IMR-90 (cell line): ENCODE results near the gene KCNJ8. TPM values are rescaled to one million over a fixed set of nuclear protein-coding genes. Genes with fewer than 3 reads are reported as not detected.

Experiments
- ATAC-seq: fragments of 200-7000 bp; cut with Tn5 transposase; 2 replicates; pipeline ENCODE4 v1.9.1; 2020; ENCODE audit warnings: low read depth, mild to moderate bottlenecking, moderate library complexity
- BruUV-seq: library from RNA; stranded (reverse); fragments of 400-500 nt; replicated peaks from 2 replicates; lab custom pipeline; 2021; lab: Mats Ljungman, UMichigan
- CTCF ChIA-PET: fragments of 300-600 bp; formaldehyde crosslinking; extraction: SDS; loops from one replicate; lab custom pipeline; 2021; ENCODE audit warnings: antibody characterized with exemption; lab: Yijun Ruan, JAX
- POLR2A ChIA-PET: fragments of 300-600 bp; sonication (Branson Sonifier 250); formaldehyde crosslinking; loops from one replicate; lab custom pipeline; 2022; ENCODE audit warnings: antibody characterized with exemption; ENCODE audit not compliant: unreplicated experiment; lab: Charles Lee
- DNase-seq: peaks from one replicate; pipeline ENCODE4 v3.0.0; 2013
- H2AFZ ChIP-seq: replicated peaks from 2 replicates; pipeline ENCODE3; 2013; ENCODE audit warnings: low read length, mild to moderate bottlenecking; ENCODE audit not compliant: poor library complexity
- H2AK5ac ChIP-seq: 2 replicates; pipeline ENCODE4 v1.6.1; 2013; ENCODE audit warnings: low read depth, low read length, inconsistent platforms
- H2AK9ac ChIP-seq: replicated peaks from 2 replicates; pipeline ENCODE3; 2013; ENCODE audit warnings: mild to moderate bottlenecking, low read depth, low read length, moderate library complexity; ENCODE audit not compliant: poor library complexity
- H2BK120ac ChIP-seq: 2 replicates; pipeline ENCODE4 v1.6.1; 2013; ENCODE audit warnings: low read depth, low read length, inconsistent platforms
- H2BK15ac ChIP-seq: 3 replicates; pipeline ENCODE4 v1.6.1; 2013; ENCODE audit warnings: low read depth, low read length, inconsistent platforms
- H2BK20ac ChIP-seq: 2 replicates; pipeline ENCODE4 v1.6.1; 2013; ENCODE audit warnings: low read depth, mild to moderate bottlenecking, inconsistent platforms, low read length, moderate library complexity
- H2BK5ac ChIP-seq: 2 replicates; pipeline ENCODE4 v1.6.1; 2013; ENCODE audit warnings: mild to moderate bottlenecking, low read depth, low read length, inconsistent platforms; ENCODE audit not compliant: poor library complexity, severe bottlenecking
- H3K14ac ChIP-seq: replicated peaks from 2 replicates; pipeline ENCODE4 v1.6.1; 2013; ENCODE audit warnings: low read depth, low read length, inconsistent platforms
- H3K18ac ChIP-seq: 2 replicates; pipeline ENCODE4 v1.6.1; 2013; ENCODE audit warnings: low read depth, low read length, control low read depth
- H3K23ac ChIP-seq: 2 replicates; pipeline ENCODE4 v1.6.1; 2013; ENCODE audit warnings: low read depth, low read length, inconsistent platforms
- H3K27ac ChIP-seq: 2 replicates; pipeline ENCODE4 v1.5.1; 2013; ENCODE audit warnings: mild to moderate bottlenecking, control low read depth, low read length; ENCODE audit not compliant: insufficient read depth
- H3K27me3 ChIP-seq: 2 replicates; pipeline ENCODE4 v1.6.1; 2013; ENCODE audit warnings: low read length; ENCODE audit not compliant: control insufficient read depth, insufficient read depth
- H3K36me3 ChIP-seq: 2 replicates; pipeline ENCODE4 v1.6.1; 2013; ENCODE audit warnings: low read length, mixed read lengths; ENCODE audit not compliant: control insufficient read depth, insufficient read depth
- H3K4ac ChIP-seq: 2 replicates; pipeline ENCODE4 v1.6.1; 2013; ENCODE audit warnings: low read depth, low read length, inconsistent platforms
- H3K4me1 ChIP-seq: 2 replicates; pipeline ENCODE4 v1.6.1; 2013; ENCODE audit warnings: low read length, mixed read lengths; ENCODE audit not compliant: control insufficient read depth, insufficient read depth
- H3K4me2 ChIP-seq: 2 replicates; pipeline ENCODE4 v1.6.1; 2013; ENCODE audit warnings: low read depth, mild to moderate bottlenecking, control low read depth, low read length, moderate library complexity
- H3K4me3 ChIP-seq: 2 replicates; pipeline ENCODE4 v1.5.1; 2013; ENCODE audit warnings: low read depth, mild to moderate bottlenecking, control low read depth, low read length, moderate library complexity; ENCODE audit not compliant: insufficient read depth
- H3K56ac ChIP-seq: 2 replicates; pipeline ENCODE4 v1.6.1; 2013; ENCODE audit warnings: low read length, inconsistent platforms; ENCODE audit not compliant: insufficient read depth; ENCODE audit errors: extremely low read depth
- H3K79me1 ChIP-seq, 2 experiments: 2 replicates each; pipeline ENCODE4 v1.6.1; 2013; ENCODE audit warnings: low read length in 2 of 2, inconsistent platforms in 1 of 2, low read depth in 1 of 2
- H3K9ac ChIP-seq: 2 replicates; pipeline ENCODE4 v1.6.1; 2013; ENCODE audit warnings: low read depth, low read length, control low read depth
- H3K9me1 ChIP-seq: 2 replicates; pipeline ENCODE4 v1.6.1; 2013; ENCODE audit warnings: low read length, inconsistent platforms; ENCODE audit not compliant: insufficient read depth
- H3K9me3 ChIP-seq: 2 replicates; pipeline ENCODE4 v1.6.1; 2013; ENCODE audit warnings: low read length; ENCODE audit not compliant: control insufficient read depth, insufficient read depth
- H4K20me1 ChIP-seq: 2 replicates; pipeline ENCODE4 v1.6.1; 2013; ENCODE audit warnings: low read length, inconsistent platforms; ENCODE audit not compliant: insufficient read depth
- H4K5ac ChIP-seq: 2 replicates; pipeline ENCODE4 v1.6.1; 2013; ENCODE audit warnings: mild to moderate bottlenecking, low read depth, low read length, control low read depth
- H4K8ac ChIP-seq, 2 experiments: 2 replicates each; pipeline ENCODE4 v1.6.1; 2013; ENCODE audit warnings: low read depth in 2 of 2, low read length in 2 of 2, control low read depth in 1 of 2, inconsistent platforms in 1 of 2
- H4K91ac ChIP-seq: 2 replicates; pipeline ENCODE4 v1.6.1; 2013; ENCODE audit warnings: low read depth, low read length, inconsistent platforms; ENCODE audit not compliant: insufficient read depth
- BHLHE40 ChIP-seq: fragments of 150-350 bp; IDR thresholded peaks from 2 replicates; pipeline ENCODE4 v1.6.1; 2016; ENCODE audit warnings: mild to moderate bottlenecking, low read depth, low read length
- CEBPB ChIP-seq: IDR thresholded peaks from 2 replicates; pipeline ENCODE4 v1.6.1; 2012; ENCODE audit warnings: low read depth, low read length, improper control_type of control experiment
- CHD1 ChIP-seq: IDR thresholded peaks from 2 replicates; pipeline ENCODE4 v1.6.1; 2012; ENCODE audit warnings: low read depth, low read length, improper control_type of control experiment
- CTCF ChIP-seq: conservative IDR thresholded peaks from 2 replicates; pipeline ENCODE4 v1.5.1; 2012; ENCODE audit warnings: mild to moderate bottlenecking, low read depth, low read length, improper control_type of control experiment
- FOS ChIP-seq: fragments of 150-350 bp; IDR thresholded peaks from 2 replicates; pipeline ENCODE4 v1.6.1; 2016; ENCODE audit warnings: low read depth, low read length
- MAFK ChIP-seq: IDR thresholded peaks from 2 replicates; pipeline ENCODE4 v1.6.1; 2012; ENCODE audit warnings: low read depth, low read length, improper control_type of control experiment
- MAZ ChIP-seq: IDR thresholded peaks from 2 replicates; pipeline ENCODE4 v1.6.1; 2012; ENCODE audit warnings: low read depth, mild to moderate bottlenecking, low read length, improper control_type of control experiment, moderate library complexity, borderline replicate concordance
- MXI1 ChIP-seq: IDR thresholded peaks from 2 replicates; pipeline ENCODE4 v1.6.1; 2012; ENCODE audit warnings: low read depth, mild to moderate bottlenecking, low read length, moderate library complexity, borderline replicate concordance
- POLR2A ChIP-seq: IDR thresholded peaks from 2 replicates; pipeline ENCODE4 v1.6.1; 2012; ENCODE audit warnings: mild to moderate bottlenecking, low read depth, low read length
- RAD21 ChIP-seq: IDR thresholded peaks from 2 replicates; pipeline ENCODE4 v1.6.1; 2012; ENCODE audit warnings: low read length, improper control_type of control experiment
- SMC3 ChIP-seq: fragments of 150-350 bp; IDR thresholded peaks from 2 replicates; pipeline ENCODE4 v1.6.1; 2016; ENCODE audit warnings: low read depth, mild to moderate bottlenecking, antibody characterized with exemption, low read length, moderate library complexity
- USF2 ChIP-seq: fragments of 150-350 bp; IDR thresholded peaks from 2 replicates; pipeline ENCODE4 v1.6.1; 2017; ENCODE audit warnings: mild to moderate bottlenecking, antibody characterized with exemption, low read length, low read depth
- WGBS, 2 experiments: methylation state at CpG; one replicate each; pipeline versions ENCODE4 v1.1.5 to v1.1.7; 2013; ENCODE audit warnings: missing lambda C conversion rate in 2 of 2; ENCODE audit not compliant: insufficient read length in 1 of 2; ENCODE audit errors: extremely low coverage in 2 of 2; 5-methylcytosine and 5-hydroxymethylcytosine counted together
- dilution Hi-C: fragments of 300-500 bp; cut with HindIII; formaldehyde crosslinking; loops from one replicate; pipeline ENCODE4 v1.14.3; 2018; ENCODE audit warnings: low sequenced_read_pairs; ENCODE audit not compliant: unreplicated experiment
- in situ Hi-C: fragments of 300-500 bp; cut with MboI; formaldehyde crosslinking; loops from 3 replicates; pipeline ENCODE4 v1.14.3; 2019; ENCODE audit warnings: low sequenced_read_pairs, inconsistent platforms, mixed read lengths
- intact Hi-C: fragments of 100-400 bp; cut with micrococcal nuclease; formaldehyde crosslinking; loops from 2 replicates; pipeline ENCODE4 v1.10.0; 2022
- polyA plus RNA-seq, 3 experiments: library from polyadenylated mRNA; depleted of rRNA; stranded (reverse); fragments of >200 nt; gene quantifications; 2 replicates each; pipeline ENCODE4 v1.2.3, GENCODE V29; 2012; ENCODE audit warnings: low replicate concordance in 1 of 3
- total RNA-seq: library from RNA; depleted of rRNA; stranded (reverse); fragments of >200 nt; gene quantifications from 2 replicates; pipeline ENCODE4 v1.2.3, GENCODE V29; 2012

KCNJ8 gene
- total and polyA plus RNA-seq, 2 of the 4 experiments (the other 2 are of a cell fraction), result 8.0 to 15.8 TPM

GRCh38 chr12:21815306-21816062, 41.0 kb upstream of the KCNJ8 start:
- no peak overlapping the region for H3K14ac ChIP-seq
- H4K91ac ChIP-seq, result no peak overlapping the region
- no peak overlapping the region for H2BK5ac ChIP-seq
- CTCF ChIA-PET, result no interaction called here
- no peak overlapping the region for H2AK5ac ChIP-seq
- H2AK9ac ChIP-seq, result no peak overlapping the region
- H2BK120ac ChIP-seq, result no peak overlapping the region
- H3K36me3 ChIP-seq, result no peaks in the 10 kb centered on the region
- H3K79me1 ChIP-seq, result no peaks in the 10 kb centered on the region
- H4K20me1 ChIP-seq, result no peaks in the 10 kb centered on the region
- no peak overlapping the region for H2BK15ac ChIP-seq
- TF ChIP-seq RAD21 (no peak), CTCF (no peak), SMC3 (no peak), MAZ (no peak), CEBPB (no peak), CHD1 (no peak), MAFK (no peak), POLR2A (no peak), FOS (no peak), BHLHE40 (no peak), MXI1 (no peak), USF2 (no peak)
- no peak overlapping the region for H3K18ac ChIP-seq
- H3K9me3 ChIP-seq, result no peaks in the 10 kb centered on the region
- no peak overlapping the region for H3K23ac ChIP-seq
- no peak overlapping the region for H2BK20ac ChIP-seq
- peaks cover under 1% of the 10 kb centered on the region; the same call in 1 of the 2 replicates for H3K4me1 ChIP-seq
- H3K9me1 ChIP-seq, result no peaks in the 10 kb centered on the region
- DNase-seq (no peak), ATAC-seq (no peak)
- H3K4me3 ChIP-seq, result no peak overlapping the region
- H2AFZ ChIP-seq, result no peak overlapping the region
- no peak overlapping the region for H4K8ac ChIP-seq
- H3K4ac ChIP-seq, result no peak overlapping the region
- no peak overlapping the region for H3K9ac ChIP-seq
- H4K5ac ChIP-seq, result no peak overlapping the region
- in situ Hi-C loops (no loop called here), intact Hi-C loops (no loop called here), dilution Hi-C loops (no loop called here)
- WGBS, 2 experiments, result no CpG with 5 or more reads among the region's 1 CpG
- POLR2A ChIA-PET, result no interaction called here
- no peak overlapping the region for H3K27ac ChIP-seq
- H3K4me2 ChIP-seq, result no peak overlapping the region
- H3K56ac ChIP-seq, result no peak overlapping the region
- H3K27me3 ChIP-seq, result no peaks in the 10 kb centered on the region
- no TSS peak for BruUV-seq
